ENCODE measurements around the gene PROZ. TPM values are rescaled to one million over a fixed set of nuclear protein-coding genes. Genes with fewer than 3 reads are reported as not detected.

PROZ gene
- total RNA-seq, 1 experiment from 2014 or later, result not detected

DNA sequence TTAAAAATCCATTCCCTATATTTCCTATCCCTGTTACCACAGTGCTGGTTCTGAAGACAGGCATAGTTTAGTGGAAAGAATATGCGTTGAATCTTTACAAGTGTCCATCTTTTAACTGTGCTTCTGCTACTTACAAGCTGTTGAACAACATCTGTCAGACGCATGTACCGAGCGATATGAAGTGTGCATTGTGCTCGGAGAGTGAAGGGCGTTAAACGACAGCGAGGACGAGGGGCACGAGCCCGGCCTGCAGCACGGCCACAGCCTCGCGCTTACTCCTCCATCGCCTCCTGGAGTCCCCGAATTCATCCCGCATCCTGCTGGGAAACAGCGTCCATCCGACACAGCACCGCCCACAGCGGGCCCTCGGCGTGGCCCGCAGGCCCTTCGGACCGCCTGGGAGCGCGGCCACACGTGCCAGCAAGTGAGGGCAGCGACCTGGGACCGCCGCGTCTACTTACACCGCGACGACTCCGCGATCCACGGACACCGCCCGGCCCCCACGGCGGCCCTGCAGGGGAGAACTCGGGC is 49.5 kb downstream of the PROZ start:
- ATAC-seq (peak; percentile 22), DNase-seq (ENCODE audit: low read depth, low spot score) (no peak)
- H2AFZ ChIP-seq (ENCODE audit: low read depth, low read length, poor library complexity, severe bottlenecking), result no peak overlapping the region
- H3K4me3 ChIP-seq (replicated peaks in 1 of 2; ENCODE audit: low read depth in 1 of 2, low read length in 2 of 2), result peak overlapping the region; percentile 56 to 74
- H3K9me3 ChIP-seq (ENCODE audit: control insufficient read depth in 1 of 2, insufficient read depth in 1 of 2, low read depth in 1 of 2, low read length in 2 of 2), result no peaks in the 10 kb centered on the region
- H3K36me3 ChIP-seq (ENCODE audit: control insufficient read depth in 1 of 2, insufficient read depth in 2 of 2, low read length in 2 of 2), result peaks cover 0 to 27% of the 10 kb centered on the region in 2 experiments; a peak in 3 of 4 replicates
- peak overlapping the region; percentile 98 for H3K27ac ChIP-seq (ENCODE audit: low read depth, low read length)
- H3K27me3 ChIP-seq (ENCODE audit: insufficient read depth, low read length), result no peaks in the 10 kb centered on the region
- RAD21 ChIA-PET (ENCODE audit: low non-redundant PET in 1 of 2, low total read pairs in 2 of 2, uncharacterized antibody in 2 of 2, unreplicated experiment in 2 of 2), result no interaction called here
- H3K4me1 ChIP-seq (ENCODE audit: control insufficient read depth in 1 of 2, insufficient read depth in 2 of 2, low read length in 2 of 2), result peaks cover 14 to 23% of the 10 kb centered on the region in 2 experiments
- H3K9me2 ChIP-seq (ENCODE audit: insufficient read depth), result no peaks in the 10 kb centered on the region
- H3K4me2 ChIP-seq (ENCODE audit: low read length), result peak overlapping the region; percentile 86
- peaks cover under 1% of the 10 kb centered on the region; the same call in 1 of the 2 replicates for H4K20me1 ChIP-seq (ENCODE audit: insufficient read depth)
- peaks cover 87% of the 10 kb centered on the region for H3K79me2 ChIP-seq (ENCODE audit: insufficient read depth, low read length)
- peak overlapping the region; percentile 96 for H3K9ac ChIP-seq (ENCODE audit: low read length)
- BruUV-seq (replicated peaks), result no TSS peak
- POLR2A ChIA-PET, result interaction anchor here (1.4 kb wide), 1 partner anchor 21 kb away, joined by 7 read pairs; no protein-coding TSS in a partner anchor
- CTCF ChIA-PET, result interaction anchor here (2.5 kb wide), 1 partner anchor 243 kb away, joined by 9 read pairs; no protein-coding TSS in a partner anchor
- TF ChIP-seq, protein P1, sequence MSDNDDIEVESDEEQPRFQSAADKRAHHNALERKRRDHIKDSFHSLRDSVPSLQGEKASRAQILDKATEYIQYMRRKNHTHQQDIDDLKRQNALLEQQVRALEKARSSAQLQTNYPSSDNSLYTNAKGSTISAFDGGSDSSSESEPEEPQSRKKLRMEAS (IDR thresholded peaks at IDR 0.05), result no peak
- TF ChIP-seq, protein P2, sequence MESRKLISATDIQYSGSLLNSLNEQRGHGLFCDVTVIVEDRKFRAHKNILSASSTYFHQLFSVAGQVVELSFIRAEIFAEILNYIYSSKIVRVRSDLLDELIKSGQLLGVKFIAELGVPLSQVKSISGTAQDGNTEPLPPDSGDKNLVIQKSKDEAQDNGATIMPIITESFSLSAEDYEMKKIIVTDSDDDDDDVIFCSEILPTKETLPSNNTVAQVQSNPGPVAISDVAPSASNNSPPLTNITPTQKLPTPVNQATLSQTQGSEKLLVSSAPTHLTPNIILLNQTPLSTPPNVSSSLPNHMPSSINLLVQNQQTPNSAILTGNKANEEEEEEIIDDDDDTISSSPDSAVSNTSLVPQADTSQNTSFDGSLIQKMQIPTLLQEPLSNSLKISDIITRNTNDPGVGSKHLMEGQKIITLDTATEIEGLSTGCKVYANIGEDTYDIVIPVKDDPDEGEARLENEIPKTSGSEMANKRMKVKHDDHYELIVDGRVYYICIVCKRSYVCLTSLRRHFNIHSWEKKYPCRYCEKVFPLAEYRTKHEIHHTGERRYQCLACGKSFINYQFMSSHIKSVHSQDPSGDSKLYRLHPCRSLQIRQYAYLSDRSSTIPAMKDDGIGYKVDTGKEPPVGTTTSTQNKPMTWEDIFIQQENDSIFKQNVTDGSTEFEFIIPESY (IDR thresholded peaks at IDR 0.05; ENCODE audit: extremely low read depth, insufficient replicate concordance, low read length), result no peak
- intact Hi-C loops (cut with micrococcal nuclease), result loop anchor here (1.0 kb wide), 1 partner anchor 241 kb away; no protein-coding TSS in a partner anchor

Data from HCT116 (cell line).